Trophoblast cell (in vitro differentiated cells and primary cell): ENCODE measurements around the gene ATG13.

Experiments used
- DNase-seq, 2 donors: peaks; one replicate each; pipeline ENCODE4 v3.0.0-alpha.2; 2016
- H2AFZ ChIP-seq: 2 replicates; pipeline ENCODE4 v1.6.1; 2013; ENCODE audit warnings: low read length, moderate library complexity, mild to moderate bottlenecking; ENCODE audit not compliant: insufficient read depth, poor library complexity
- H2AK5ac ChIP-seq: 2 replicates; pipeline ENCODE4 v1.6.1; 2013; ENCODE audit warnings: mild to moderate bottlenecking, low read length
- H2BK120ac ChIP-seq: 2 replicates; pipeline ENCODE4 v1.6.1; 2013; ENCODE audit warnings: low read length, mild to moderate bottlenecking, moderate library complexity; ENCODE audit not compliant: insufficient read depth, poor library complexity
- H2BK12ac ChIP-seq: 2 replicates; pipeline ENCODE4 v1.6.1; 2013; ENCODE audit warnings: mild to moderate bottlenecking, low read length, moderate library complexity
- H2BK5ac ChIP-seq: 2 replicates; pipeline ENCODE4 v1.6.1; 2013; ENCODE audit warnings: low read length, low read depth, moderate library complexity, mild to moderate bottlenecking; ENCODE audit not compliant: poor library complexity
- H3K14ac ChIP-seq: 2 replicates; pipeline ENCODE4 v1.6.1; 2013; ENCODE audit warnings: mild to moderate bottlenecking, low read length
- H3K18ac ChIP-seq: 2 replicates; pipeline ENCODE4 v1.6.1; 2013; ENCODE audit warnings: mild to moderate bottlenecking, low read length
- H3K23ac ChIP-seq: 2 replicates; pipeline ENCODE4 v1.6.1; 2013; ENCODE audit warnings: low read length
- H3K27ac ChIP-seq: 2 replicates; pipeline ENCODE4 v1.5.1; 2013; ENCODE audit warnings: low read depth, mild to moderate bottlenecking, inconsistent platforms, low read length, moderate library complexity
- H3K27me3 ChIP-seq: 2 replicates; pipeline ENCODE4 v1.6.1; 2013; ENCODE audit warnings: inconsistent platforms, mild to moderate bottlenecking, low read length, moderate library complexity; ENCODE audit not compliant: insufficient read depth
- H3K36me3 ChIP-seq, 2 experiments: 1 replicate in 1 of 2; 2 replicates in 1 of 2; pipeline ENCODE4 v1.6.1; 2013; ENCODE audit warnings: low read length in 2 of 2, mild to moderate bottlenecking in 2 of 2, moderate library complexity in 1 of 2; ENCODE audit not compliant: insufficient read depth in 2 of 2, control insufficient read depth in 1 of 2
- H3K4ac ChIP-seq: 2 replicates; pipeline ENCODE4 v1.6.1; 2013; ENCODE audit warnings: low read depth, mild to moderate bottlenecking, low read length, moderate library complexity
- H3K4me1 ChIP-seq, 2 experiments: 1 replicate in 1 of 2; 2 replicates in 1 of 2; pipeline ENCODE4 v1.6.1; 2013; ENCODE audit warnings: low read length in 2 of 2, mild to moderate bottlenecking in 2 of 2, moderate library complexity in 1 of 2; ENCODE audit not compliant: insufficient read depth in 2 of 2, control insufficient read depth in 1 of 2
- H3K4me2 ChIP-seq: 2 replicates; pipeline ENCODE4 v1.6.1; 2013; ENCODE audit warnings: inconsistent platforms, mild to moderate bottlenecking, low read length, moderate library complexity
- H3K4me3 ChIP-seq: 2 replicates; pipeline ENCODE4 v1.5.1; 2013; ENCODE audit warnings: mild to moderate bottlenecking, low read depth, low read length, inconsistent platforms
- H3K79me1 ChIP-seq: one replicate; pipeline ENCODE4 v1.6.1; 2013; ENCODE audit warnings: low read length
- H3K79me2 ChIP-seq: 2 replicates; pipeline ENCODE4 v1.6.1; 2013; ENCODE audit warnings: low read length, mild to moderate bottlenecking; ENCODE audit not compliant: control insufficient read depth, insufficient read depth, poor library complexity
- H3K9ac ChIP-seq: 2 replicates; pipeline ENCODE4 v1.6.1; 2013; ENCODE audit warnings: mild to moderate bottlenecking, low read length
- H3K9me3 ChIP-seq: 2 replicates; pipeline ENCODE4 v1.6.1; 2013; ENCODE audit warnings: low read depth, mild to moderate bottlenecking, control low read depth, inconsistent platforms, low read length; ENCODE audit not compliant: insufficient read depth
- H4K12ac ChIP-seq: 2 replicates; pipeline ENCODE4 v1.6.1; 2013; ENCODE audit warnings: low read depth, mild to moderate bottlenecking, low read length, moderate library complexity
- H4K8ac ChIP-seq: 2 replicates; pipeline ENCODE4 v1.6.1; 2013; ENCODE audit warnings: low read depth, mild to moderate bottlenecking, low read length, moderate library complexity
- H4K91ac ChIP-seq: one replicate; pipeline ENCODE4 v1.6.1; 2013; ENCODE audit warnings: low read depth, mild to moderate bottlenecking, low read length, moderate library complexity
- WGBS: extraction: QIAGEN DNeasy Blood & Tissue Kit; methylation state at CpG from one replicate; pipeline ENCODE4 v1.1.7; 2013; ENCODE audit warnings: missing lambda C conversion rate; ENCODE audit not compliant: insufficient read length, insufficient coverage; ENCODE audit errors: extremely low coverage; 5-methylcytosine and 5-hydroxymethylcytosine counted together

ATG13 gene

DNA sequence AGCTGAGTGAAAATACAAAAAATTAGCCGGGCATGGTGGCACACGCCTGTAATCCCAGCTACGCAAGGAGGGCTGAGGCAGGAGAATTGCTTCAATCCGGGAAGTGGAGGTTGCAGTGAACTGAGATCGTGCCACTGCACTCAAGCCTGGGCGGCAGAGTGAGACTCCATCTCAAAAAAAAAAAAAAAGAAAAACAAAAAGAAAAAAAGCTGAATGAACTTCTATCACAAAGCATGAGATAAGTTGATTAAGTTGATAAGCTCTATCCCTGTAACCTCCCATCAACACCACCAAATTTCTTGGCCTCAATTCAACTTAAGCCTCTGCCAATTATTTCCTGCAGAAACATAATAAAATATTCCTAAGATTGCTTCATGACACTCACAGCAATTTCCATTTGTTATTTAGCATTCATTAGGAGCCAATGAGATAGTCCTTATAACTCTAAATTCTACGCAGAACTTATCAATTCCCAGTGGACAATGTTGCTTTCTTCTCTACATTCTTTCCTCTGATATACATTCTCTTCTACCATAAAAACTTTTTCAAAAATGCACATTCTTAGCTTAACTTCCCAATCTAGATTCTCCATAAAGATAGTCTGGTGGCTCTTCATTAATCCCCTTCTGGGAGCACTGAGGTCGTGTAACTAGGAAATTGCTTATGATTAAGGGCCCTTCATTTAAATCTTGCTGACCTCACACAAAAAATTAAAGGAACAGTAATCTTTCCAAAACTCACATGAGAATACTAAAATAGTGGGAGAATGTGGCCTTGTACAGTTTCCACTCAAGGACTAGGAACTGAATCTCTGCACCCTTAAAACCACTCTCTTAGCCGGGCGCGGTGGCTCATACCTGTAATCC, 26.4 kb upstream of the ATG13 start:
- Histone ChIP-seq H3K79me1 (peaks cover 4% of the 10 kb centered on the region), H3K79me2 (peaks cover 12% of the 10 kb centered on the region), H4K91ac (no peak overlapping the region), H2AK5ac (no peak overlapping the region), H4K8ac (no peak overlapping the region), H3K36me3 (peaks cover 0 to 1% of the 10 kb centered on the region in 2 experiments), H3K4ac (peak overlapping the region; percentile 79), H3K9ac (no peak overlapping the region), H2AFZ (no peak overlapping the region), H4K12ac (no peak overlapping the region), H3K23ac (no peak overlapping the region), H3K14ac (no peak overlapping the region), H3K4me2 (no peak overlapping the region), H3K27me3 (no peaks in the 10 kb centered on the region), H2BK12ac (no peak overlapping the region), H3K4me3 (no peak overlapping the region), H3K9me3 (no peaks in the 10 kb centered on the region), H2BK5ac (no peak overlapping the region), H3K18ac (no peak overlapping the region), H3K27ac (no peak overlapping the region), H2BK120ac (no peak overlapping the region), H3K4me1 (peaks cover 0 to 3% of the 10 kb centered on the region in 2 experiments)
- peak in 1 of 2 donors; percentile 34 for DNase-seq
- no CpG with 5 or more reads among the region's 11 CpGs for WGBS

DNA sequence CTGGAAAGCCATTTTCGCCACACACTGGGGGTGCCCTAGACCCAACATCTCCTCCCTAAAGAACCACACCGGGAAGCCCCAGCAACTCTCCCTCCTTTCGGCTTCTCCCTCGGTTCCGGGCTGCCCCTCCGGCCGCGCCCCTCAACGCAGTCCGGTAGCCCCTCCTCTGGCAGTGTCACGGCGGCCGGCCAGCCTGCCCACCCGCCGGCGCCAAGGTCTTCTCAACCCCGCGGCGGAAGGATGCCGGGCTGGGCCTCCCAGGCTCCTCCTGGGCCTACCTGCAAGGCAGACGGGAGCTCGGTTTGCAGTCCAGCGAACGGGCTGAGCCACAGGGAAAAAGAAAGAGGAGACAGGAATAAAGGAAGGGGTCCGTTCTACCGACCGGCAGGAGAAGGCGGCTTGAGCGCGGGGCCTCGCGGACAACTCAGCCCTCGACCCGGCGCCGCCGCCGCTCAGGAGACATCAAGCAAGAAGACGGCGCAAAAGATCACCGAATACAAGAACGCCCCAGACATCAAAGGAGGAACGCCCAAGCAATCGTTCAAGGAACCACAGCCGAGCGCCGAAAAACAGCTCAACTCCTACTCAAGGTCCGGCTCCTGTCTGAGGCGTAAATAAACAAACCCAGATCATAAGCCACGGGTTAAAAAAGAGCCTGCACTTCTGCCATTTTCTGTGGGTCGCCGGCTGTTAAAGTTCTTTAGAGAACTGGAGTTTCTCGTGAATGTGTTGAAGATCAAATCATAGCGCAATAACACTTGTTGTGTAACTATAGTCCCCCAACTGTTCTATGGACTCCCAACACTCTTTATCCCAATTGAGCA, 23.6 kb upstream of the ATG13 start, which contains the start of gene AMBRA1:
Gene AMBRA1 (minus strand): TSS at position 474 of the 824 bp plus-strand sequence. CDS start 45,643 bp downstream, outside the sequence.
- no peaks in the 10 kb centered on the region for H3K27me3 ChIP-seq
- DNase-seq = peak; percentile 92 to 97
- H3K4ac ChIP-seq = peak within 1 kb of the TSS; percentile 88
- H3K9ac ChIP-seq = peak within 1 kb of the TSS; percentile 94
- H3K18ac ChIP-seq = peak within 1 kb of the TSS; percentile 48
- H2AFZ ChIP-seq = peak within 1 kb of the TSS; percentile 90
- peaks cover 4% of the 10 kb centered on the region for H3K79me1 ChIP-seq
- peak within 1 kb of the TSS; percentile 2 for H3K14ac ChIP-seq
- no peak within 1 kb of the TSS for H3K23ac ChIP-seq
- whole genome bisulfite sequencing = no CpG with 5 or more reads among the region's 54 CpGs
- H3K27ac ChIP-seq = peak within 1 kb of the TSS; percentile 61
- H3K4me1 ChIP-seq = peaks cover 0 to 3% of the 10 kb centered on the region in 2 experiments
- peak within 1 kb of the TSS; percentile 87 for H3K4me3 ChIP-seq
- H3K36me3 ChIP-seq = no peaks in the 10 kb centered on the region
- H4K91ac ChIP-seq = peak within 1 kb of the TSS; percentile 71
- H4K12ac ChIP-seq = peak within 1 kb of the TSS; percentile 92
- H2BK12ac ChIP-seq = no peak within 1 kb of the TSS
- peak within 1 kb of the TSS; percentile 4 for H2BK120ac ChIP-seq
- H4K8ac ChIP-seq = peak within 1 kb of the TSS; percentile 96
- H2BK5ac ChIP-seq = peak within 1 kb of the TSS; percentile 35
- H3K4me2 ChIP-seq = peak within 1 kb of the TSS; percentile 98
- no peaks in the 10 kb centered on the region for H3K9me3 ChIP-seq
- peaks cover 12% of the 10 kb centered on the region for H3K79me2 ChIP-seq
- no peak within 1 kb of the TSS for H2AK5ac ChIP-seq

DNA sequence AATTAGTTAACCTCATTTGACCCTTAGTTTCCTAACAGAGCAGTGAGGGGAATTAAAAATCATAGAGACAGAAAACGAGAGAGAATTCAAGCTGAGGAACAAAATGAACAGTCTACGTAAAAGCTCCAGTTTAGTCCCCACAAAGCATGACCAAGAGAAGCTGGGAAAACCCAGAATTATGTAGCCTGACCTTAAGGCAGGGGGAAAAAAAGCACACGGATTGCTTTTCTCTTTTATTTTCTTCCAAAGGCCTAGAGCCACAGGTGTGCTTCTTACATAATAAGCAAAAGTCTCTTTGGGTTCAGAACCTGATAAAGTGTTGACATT, 23.0 kb upstream of the ATG13 start:
- Histone ChIP-seq H3K9ac (no peak overlapping the region), H3K79me1 (peaks cover 4% of the 10 kb centered on the region), H3K4ac (no peak overlapping the region), H4K12ac (peak overlapping the region; percentile 26), H3K9me3 (no peaks in the 10 kb centered on the region), H3K14ac (no peak overlapping the region), H3K27ac (no peak overlapping the region), H2BK12ac (no peak overlapping the region), H4K91ac (no peak overlapping the region), H3K79me2 (peaks cover 12% of the 10 kb centered on the region), H3K18ac (no peak overlapping the region), H3K23ac (no peak overlapping the region), H3K36me3 (no peaks in the 10 kb centered on the region), H3K4me1 (peaks cover 0 to 3% of the 10 kb centered on the region in 2 experiments), H4K8ac (peak overlapping the region; percentile 96), H3K27me3 (no peaks in the 10 kb centered on the region), H2AK5ac (no peak overlapping the region), H2AFZ (no peak overlapping the region), H2BK120ac (no peak overlapping the region), H3K4me3 (no peak overlapping the region), H2BK5ac (no peak overlapping the region), H3K4me2 (peak overlapping the region; percentile 98)
- peak in 1 of 2 donors; percentile 15 for DNase-seq
- no CpG with 5 or more reads among the region's 3 CpGs for WGBS

DNA sequence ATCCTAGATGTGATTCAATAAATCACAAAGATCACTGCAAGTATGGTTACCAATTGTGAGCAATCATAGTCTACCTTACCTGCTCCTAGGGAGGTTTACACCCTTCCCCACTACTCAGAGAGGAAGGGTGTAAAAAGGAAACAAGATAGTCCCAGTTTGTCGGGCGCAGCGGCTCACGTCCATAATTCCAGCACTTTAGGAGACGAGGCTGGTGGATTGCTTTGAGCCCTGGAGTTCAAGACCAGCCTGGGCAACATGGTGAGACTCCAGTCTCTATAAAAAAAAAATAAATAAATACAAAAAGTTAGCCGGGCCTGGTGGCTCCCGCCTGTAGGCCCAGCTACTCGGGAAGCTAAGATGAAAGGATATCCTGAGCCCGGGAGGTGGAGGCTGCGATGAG, 22.6 kb upstream of the ATG13 start:
- no peak overlapping the region for H2BK5ac ChIP-seq
- WGBS = no CpG with 5 or more reads among the region's 10 CpGs
- H3K14ac ChIP-seq = no peak overlapping the region
- H3K27me3 ChIP-seq = no peaks in the 10 kb centered on the region
- H3K4me1 ChIP-seq = peaks cover 0 to 3% of the 10 kb centered on the region in 2 experiments
- peaks cover 4% of the 10 kb centered on the region for H3K79me1 ChIP-seq
- DNase-seq = no peak
- no peak overlapping the region for H3K27ac ChIP-seq
- no peak overlapping the region for H3K18ac ChIP-seq
- H4K8ac ChIP-seq = peak overlapping the region; percentile 57
- no peaks in the 10 kb centered on the region for H3K36me3 ChIP-seq
- no peak overlapping the region for H3K4me3 ChIP-seq
- no peak overlapping the region for H3K4ac ChIP-seq
- no peak overlapping the region for H3K23ac ChIP-seq
- H3K4me2 ChIP-seq = no peak overlapping the region
- H3K9ac ChIP-seq = no peak overlapping the region
- H2BK12ac ChIP-seq = no peak overlapping the region
- H3K9me3 ChIP-seq = no peaks in the 10 kb centered on the region
- no peak overlapping the region for H2AFZ ChIP-seq
- H2BK120ac ChIP-seq = no peak overlapping the region
- H4K12ac ChIP-seq = peak overlapping the region; percentile 40
- H2AK5ac ChIP-seq = no peak overlapping the region
- peaks cover 12% of the 10 kb centered on the region for H3K79me2 ChIP-seq
- H4K91ac ChIP-seq = no peak overlapping the region
